Omental fat pad (tissue), 4 donors: ENCODE results near the gene COL11A1. TPM values are rescaled to one million over a fixed set of nuclear protein-coding genes. Genes with fewer than 3 reads are reported as not detected.
"Not testable (repeated sequence)": the region's sequence is repeated elsewhere in the genome, so short reads cannot be mapped to it uniquely, and the experiment has no call there.

Source experiments
- ATAC-seq: fragments of 150-250 bp; one replicate; pipeline ENCODE4 v1.9.1; 2016; ENCODE audit warnings: mild to moderate bottlenecking, moderate library complexity; ENCODE audit not compliant: low FRiP score
- DNase-seq: peaks from one replicate; pipeline ENCODE4 v3.0.0-alpha.2; 2019; ENCODE audit warnings: low spot score
- CTCF ChIP-seq, 3 donors: fragments of 450-650 bp; IDR thresholded peaks; one replicate each; pipeline ENCODE4 v1.5.1; 2016 to 2017; ENCODE audit warnings: antibody characterized with exemption in 3 of 3, mild to moderate bottlenecking in 3 of 3, moderate library complexity in 2 of 3
- total RNA-seq, 4 donors: library from RNA; depleted of rRNA; stranded (reverse); fragments of >200 nt; gene quantifications; one replicate each; pipeline ENCODE4 v1.1.0, GENCODE V29; 2016

The COL11A1 gene
- total RNA-seq, 4 donors from 2014 or later = 0.06 to 1.7 (median 0.65) TPM; not detected in 1

DNA sequence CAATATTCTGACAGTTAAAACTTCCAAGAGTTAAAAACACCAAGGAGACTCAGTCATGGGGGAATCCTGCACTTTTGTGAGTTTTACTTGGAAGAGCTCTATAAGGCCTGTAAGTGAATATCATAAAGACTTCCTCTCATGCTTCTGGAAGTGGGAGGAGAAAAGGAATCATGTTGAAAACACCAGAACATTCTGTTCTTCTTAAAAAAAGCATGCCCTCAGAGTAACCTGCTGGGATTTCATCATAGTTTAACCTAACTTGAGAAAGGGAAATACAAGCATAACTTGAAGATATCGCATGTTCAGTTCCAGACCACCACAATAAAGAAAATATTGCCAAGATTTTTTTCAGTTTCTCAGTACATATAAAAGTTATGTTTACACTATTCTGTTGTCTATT lies 51.9 kb downstream of the COL11A1 start:
- no peak for TF ChIP-seq CTCF (IDR thresholded peaks at IDR 0.05)
- no peak for DNase-seq
- ATAC-seq = no peak

DNA sequence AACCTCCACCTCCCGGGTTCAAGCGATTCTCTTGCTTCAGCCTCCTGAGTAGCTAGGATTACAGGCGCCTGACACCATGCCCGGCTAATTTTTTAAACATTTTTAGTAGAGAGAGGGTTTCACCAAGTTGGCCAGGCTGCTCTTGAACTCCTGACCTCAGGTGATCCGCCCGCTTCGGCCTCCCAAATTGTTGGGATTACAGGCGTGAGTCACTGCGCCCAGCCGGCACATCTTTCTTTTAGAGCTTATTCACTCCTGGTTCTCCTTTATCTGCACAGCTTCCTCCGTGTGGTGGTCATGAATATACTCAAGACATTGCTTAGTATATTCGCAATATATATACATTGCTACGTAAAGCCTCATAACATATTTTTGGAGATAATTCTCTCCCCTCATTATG lies 80.2 kb downstream of the COL11A1 start:
- not testable (repeated sequence) for DNase-seq, ATAC-seq

DNA sequence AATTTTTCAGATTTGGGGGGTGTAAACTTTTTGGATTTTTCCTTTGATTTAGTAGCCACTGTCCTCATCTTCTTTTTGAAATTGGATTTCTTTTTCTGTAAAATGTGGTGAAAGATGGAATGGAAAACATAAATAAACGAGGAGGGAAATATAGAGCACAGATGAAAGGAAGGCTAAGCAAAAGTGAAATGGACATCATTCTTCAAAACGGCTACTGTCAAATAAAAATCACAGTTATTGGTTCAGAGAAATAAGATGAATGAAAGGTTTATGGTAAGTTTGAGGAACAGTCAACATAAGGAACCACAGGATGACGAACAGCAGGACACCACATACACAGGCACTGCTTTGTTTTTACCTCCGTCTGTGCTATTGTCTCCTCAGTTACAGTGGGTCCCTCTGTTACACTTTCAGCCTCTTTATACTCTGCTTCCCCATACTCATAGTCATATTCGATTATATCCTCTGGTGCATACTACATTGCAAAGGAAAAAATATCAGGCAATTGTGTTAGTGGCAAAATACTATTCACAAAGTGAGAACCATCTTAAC lies 82.4 kb downstream of the COL11A1 start:
- ATAC-seq = no peak
- no peak for TF ChIP-seq CTCF (IDR thresholded peaks at IDR 0.05)
- DNase-seq = no peak

DNA sequence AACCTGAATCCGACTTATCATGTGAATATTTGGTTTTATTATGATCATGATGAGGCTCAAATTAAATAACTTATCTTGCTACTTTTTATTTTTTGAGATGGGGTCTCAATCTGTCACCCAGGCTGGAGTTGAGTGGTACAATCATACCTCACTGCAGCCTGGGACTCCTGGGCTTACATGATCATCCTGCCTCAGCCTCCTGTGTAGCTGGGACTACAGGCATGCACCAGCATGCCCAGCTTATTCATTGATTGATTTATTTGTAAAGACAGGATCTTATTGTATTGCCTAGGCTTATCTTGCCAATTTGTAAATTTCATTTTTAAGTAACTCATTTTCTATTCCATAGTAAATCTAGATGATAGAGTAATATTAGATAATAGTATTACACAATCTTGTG lies 84.3 kb downstream of the COL11A1 start:
- DNase-seq (no peak), ATAC-seq (no peak)
- TF ChIP-seq CTCF (IDR thresholded peaks at IDR 0.05) = no peak

DNA sequence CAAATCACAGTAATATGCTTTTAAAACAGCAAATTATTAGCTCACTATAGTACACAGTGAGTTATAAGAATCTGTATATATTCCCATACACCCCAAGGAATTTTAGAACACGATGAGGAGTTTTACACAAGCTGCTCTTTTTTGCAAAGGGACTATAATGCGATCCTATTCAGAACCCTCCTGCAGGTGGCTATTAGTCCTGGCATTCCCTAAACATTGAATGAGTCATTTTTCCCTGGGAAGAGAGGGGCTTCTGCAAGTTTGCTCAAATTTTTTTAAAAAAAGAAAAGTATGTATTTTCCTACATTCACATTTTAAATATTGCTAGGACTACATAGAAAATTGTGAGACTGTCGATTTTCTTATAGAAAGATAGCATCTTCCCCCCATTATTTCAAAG lies 106.3 kb downstream of the COL11A1 start:
- no peak for TF ChIP-seq CTCF (IDR thresholded peaks at IDR 0.05)
- ATAC-seq (no peak), DNase-seq (no peak)

GRCh38 chr1:102978874-102979273 lies 129.4 kb downstream of the COL11A1 start:
- DNase-seq (no peak), ATAC-seq (no peak)
- TF ChIP-seq CTCF (IDR thresholded peaks at IDR 0.05) = no peak

DNA sequence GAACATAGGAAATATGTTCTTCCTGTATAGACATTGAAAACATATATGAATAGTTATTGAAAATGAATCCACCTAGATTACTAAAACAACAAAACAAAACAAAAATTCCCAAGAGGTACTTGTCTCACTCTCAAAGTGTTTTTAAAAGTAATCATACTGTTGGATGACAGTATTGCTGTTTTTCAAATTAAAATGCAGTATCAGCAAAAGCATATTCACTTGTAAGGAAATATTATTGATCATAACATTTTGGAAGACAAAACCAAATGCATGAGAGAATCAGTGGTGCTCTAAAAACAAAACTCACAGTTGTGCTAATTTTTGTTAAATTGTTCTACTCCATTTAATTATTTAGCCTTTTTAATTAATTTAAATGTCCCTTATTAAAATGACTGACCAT lies 131.0 kb downstream of the COL11A1 start:
- ATAC-seq = no peak
- no peak for TF ChIP-seq CTCF (IDR thresholded peaks at IDR 0.05)

More for the DNA sequence above, 131.0 kb downstream of the COL11A1 start:
- DNase-seq = no peak
